ENCODE data around the gene INKA2.
"Not testable (repeated sequence)": the region's sequence is repeated elsewhere in the genome, so short reads cannot be mapped to it uniquely, and the experiment has no call there.

INKA2 gene

DNA sequence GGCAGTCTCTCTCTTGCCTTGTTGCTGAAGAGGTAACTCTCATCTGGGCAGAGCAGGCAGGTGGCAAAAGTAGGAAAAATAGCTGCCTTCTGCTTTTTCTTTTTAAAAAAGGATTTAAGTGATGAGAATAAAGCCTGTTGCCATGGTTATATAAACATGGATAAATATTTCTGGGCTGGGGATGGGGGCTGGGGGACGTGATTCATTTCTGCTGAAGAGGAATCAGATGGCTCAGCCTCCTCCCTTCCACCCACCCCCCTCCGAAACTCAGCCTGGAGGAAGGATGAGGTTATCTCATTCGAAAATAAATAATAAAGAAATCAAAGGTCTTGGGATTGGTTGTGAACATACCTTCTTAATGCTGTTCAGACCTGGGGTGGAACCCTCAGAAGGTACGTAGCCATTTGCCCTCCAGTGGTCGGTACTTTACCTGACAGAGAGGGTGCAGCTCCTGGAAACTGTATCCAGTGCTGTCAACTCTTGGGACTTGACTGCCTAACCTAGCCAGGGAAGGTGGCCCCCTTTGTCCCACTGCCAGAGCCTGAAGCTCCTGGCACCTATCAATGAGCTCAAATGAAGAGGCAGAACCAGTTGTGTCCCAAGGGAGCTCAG is 3.8 kb upstream of the INKA2 start:
- TF ChIP-seq POLR2A (IDR thresholded peaks at IDR 0.05; ENCODE audit: low read depth, low read length), result no peak
- FAIRE-seq (no peak), DNase-seq (ENCODE audit: insufficient read length, low spot score) (no peak)

DNA sequence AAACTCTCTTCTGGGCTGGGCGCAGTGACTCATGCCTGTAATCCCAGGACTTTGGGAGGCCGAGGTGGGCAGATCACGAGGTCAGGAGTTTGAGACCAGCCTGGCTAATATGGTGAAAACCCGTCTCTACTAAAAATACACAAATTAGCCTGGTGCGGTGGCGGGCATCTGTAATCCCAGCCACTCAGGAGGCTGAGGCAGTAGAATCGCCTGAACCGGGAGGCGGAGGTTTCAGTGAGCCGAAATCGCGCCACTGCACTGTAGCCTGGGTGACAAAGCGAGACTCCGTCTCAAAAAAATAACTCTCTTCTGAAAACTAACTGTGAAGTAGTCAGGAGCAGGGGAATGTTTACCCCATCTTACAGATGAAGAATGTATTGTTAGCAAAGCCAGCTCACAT is 3.1 kb upstream of the INKA2 start:
- not testable (repeated sequence) for FAIRE-seq; DNase-seq (ENCODE audit: insufficient read length, low spot score)

DNA sequence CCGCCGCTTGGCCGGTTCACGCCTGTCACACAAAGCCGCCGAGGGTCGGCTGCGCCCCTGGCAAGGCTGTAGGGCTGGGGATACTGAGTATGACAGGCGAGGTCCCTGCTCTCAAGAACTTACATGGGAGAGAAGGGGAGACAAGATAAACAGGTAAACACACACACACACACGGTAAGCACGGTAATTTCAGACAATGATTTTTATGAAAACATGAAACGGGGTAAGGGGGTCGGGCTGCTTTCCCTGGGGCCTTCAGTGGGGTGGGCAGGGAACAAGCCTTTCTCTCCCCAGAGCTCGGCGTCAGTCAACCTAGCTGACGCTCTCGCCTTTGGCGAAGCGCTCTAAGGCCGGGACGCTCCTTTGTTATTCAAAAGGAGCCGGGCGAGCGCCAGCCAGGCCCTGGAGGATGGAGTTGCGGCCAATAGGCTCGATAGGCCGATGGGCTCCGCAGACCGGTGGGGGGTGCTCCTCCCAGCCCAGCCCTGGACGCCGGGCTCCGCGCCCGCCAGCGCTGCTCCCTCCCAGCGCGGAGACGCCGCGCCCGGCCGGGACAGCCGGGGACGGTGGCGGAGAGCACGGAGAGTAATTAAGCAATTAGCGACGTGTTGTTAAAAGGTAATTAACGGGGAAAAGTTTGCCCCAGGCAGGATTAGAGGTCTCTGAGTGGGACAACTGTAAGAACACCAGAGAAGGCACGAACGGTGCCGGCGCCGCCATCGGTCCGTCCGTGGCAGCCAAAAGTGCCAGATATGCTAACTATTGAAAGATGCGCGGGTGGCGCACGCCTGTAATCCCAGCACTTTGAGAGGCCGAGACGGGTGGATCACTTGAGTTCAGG is 950 bp upstream of the INKA2 start:
- TF ChIP-seq POLR2A (IDR thresholded peaks at IDR 0.05; ENCODE audit: low read depth, low read length), result no peak
- DNase-seq (ENCODE audit: insufficient read length, low spot score) (no peak), FAIRE-seq (no peak)

DNA sequence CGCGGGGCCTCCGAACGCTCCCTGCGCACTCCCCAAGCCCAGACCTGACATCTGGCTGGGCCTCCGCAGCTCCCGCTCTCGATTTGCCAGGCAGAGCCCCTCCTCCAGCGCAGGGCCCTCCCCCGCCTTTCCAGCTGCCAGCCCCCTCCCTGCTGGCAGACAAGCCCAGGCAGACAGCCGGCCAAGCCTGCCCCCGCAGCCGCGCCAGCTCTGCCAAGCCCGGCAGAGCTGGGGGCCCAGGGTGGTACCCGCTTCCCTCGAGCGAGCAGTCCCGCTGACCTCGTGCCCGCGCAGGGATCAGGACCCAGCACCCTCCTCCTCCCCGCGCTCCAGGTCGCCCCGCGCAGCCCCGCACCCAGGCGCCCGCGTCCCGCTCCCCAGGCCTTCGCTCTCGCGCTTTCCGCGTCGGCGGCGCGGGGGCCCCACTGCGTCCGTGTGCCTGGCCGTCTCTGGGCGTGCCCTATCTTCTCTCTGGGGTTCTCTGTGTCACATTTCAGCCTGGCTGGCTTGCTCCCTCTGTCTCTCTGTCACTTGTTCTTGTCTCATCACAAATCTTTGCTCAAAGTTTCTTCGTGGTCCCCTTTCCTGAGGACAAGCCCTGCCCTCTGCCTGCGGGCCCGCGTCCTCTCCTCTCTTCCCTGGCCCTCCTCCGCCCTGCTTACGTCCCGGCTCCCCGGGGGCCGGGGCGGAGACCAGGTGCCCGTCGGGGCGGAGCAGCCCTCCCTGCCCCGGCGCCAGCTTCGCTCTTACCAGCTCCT is 580 bp downstream of the INKA2 start:
- peak; percentile 71 for DNase-seq (ENCODE audit: insufficient read length, low spot score)
- TF ChIP-seq POLR2A (IDR thresholded peaks at IDR 0.05; ENCODE audit: low read depth, low read length), result no peak
- no peak for FAIRE-seq

DNA sequence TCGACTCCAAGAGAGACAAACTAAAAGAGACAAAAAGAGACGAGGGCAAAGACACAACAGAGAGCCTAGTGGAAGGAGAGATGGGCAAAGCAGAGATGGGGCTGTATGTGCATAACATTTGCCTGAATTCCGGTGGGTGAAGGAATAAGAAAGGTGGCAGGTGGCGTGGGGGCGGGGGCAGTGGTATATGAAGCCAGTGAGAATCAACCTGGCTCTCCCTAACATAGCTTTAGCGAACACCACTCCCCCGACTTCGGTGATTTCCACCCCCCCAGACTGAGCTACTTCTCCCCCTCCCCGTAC is 1.1 kb downstream of the INKA2 start:
- DNase-seq (ENCODE audit: insufficient read length, low spot score), result no peak
- FAIRE-seq, result no peak
- no peak for TF ChIP-seq POLR2A (IDR thresholded peaks at IDR 0.05; ENCODE audit: low read depth, low read length)

DNA sequence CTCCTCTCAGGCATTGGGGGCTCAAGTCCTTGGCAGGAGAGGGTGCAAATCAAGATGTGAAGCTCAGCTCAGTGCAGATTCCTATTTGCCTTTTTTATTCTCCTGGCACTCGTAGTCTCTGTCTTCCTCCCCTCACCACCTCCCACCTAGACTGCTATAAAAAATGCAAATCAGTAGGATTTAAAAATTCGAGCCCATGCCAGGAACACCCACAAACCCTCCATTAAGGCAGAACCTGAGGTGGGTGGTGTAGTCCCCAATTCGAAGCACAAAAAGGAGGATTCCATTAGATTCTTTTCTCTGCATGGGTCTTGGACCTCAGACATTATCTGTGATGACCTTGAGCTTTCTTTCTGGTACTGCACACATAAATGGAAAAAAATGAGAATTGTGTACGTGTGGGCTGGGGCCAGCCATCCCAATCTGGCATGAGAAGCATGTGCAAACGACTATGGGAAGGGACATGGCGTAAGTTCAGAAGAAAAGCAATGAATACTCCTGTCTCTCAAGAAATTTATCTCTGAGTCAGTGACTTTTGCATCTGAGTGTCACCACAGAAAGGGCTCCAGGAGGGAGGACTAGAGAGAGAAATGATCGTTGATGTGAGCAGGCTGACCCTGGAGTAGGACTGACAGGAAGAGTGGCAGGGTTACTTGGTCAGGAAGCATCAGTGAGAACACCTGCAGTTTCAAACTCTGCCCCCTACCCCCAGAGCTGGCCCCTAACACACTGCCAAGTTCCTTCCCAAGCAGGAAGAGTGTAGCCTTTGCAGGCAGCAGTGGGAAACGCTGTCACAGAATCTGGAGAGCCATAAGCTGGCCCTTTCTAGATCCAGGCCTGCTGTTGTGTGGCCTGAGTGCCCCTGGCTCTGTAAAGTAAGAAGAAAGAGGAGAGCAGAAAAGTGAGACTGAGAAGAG is 1.7 kb downstream of the INKA2 start:
- DNase-seq (ENCODE audit: insufficient read length, low spot score) (no peak), FAIRE-seq (no peak)
- TF ChIP-seq POLR2A (IDR thresholded peaks at IDR 0.05; ENCODE audit: low read depth, low read length), result no peak

DNA sequence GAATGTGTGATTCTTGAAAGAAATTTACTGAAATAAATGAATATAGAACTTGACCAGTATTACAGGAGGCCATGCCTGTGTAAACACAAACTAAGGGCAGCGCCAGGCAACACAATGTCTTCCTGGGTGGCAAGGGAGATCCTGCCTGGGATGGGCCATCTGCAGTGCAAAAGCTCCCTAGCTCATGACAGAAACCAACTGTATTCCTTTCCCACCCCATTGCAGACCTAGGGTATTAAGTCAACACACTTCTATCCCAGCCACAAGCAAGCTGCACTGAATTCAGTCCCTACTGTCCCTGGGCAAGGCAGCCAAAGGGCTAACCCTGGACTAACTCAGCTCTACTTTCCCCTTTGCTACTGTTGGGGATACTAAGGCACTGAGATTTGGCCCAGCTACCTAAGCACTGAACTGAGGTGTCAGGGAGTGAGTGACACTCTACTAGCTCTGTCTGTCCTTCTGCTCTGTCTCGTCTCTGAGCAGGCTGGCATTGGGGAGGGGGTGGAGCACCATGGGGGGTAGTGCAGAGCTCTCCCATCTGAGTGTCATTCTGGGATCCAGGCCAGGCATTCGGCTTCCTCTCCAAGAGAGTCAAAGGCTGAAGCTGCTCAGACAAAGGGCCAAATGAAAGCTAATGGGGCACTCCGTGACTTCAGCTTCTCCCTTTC is 2.5 kb downstream of the INKA2 start:
- no peak for DNase-seq (ENCODE audit: insufficient read length, low spot score)
- TF ChIP-seq POLR2A (IDR thresholded peaks at IDR 0.05; ENCODE audit: low read depth, low read length), result no peak
- no peak for FAIRE-seq

DNA sequence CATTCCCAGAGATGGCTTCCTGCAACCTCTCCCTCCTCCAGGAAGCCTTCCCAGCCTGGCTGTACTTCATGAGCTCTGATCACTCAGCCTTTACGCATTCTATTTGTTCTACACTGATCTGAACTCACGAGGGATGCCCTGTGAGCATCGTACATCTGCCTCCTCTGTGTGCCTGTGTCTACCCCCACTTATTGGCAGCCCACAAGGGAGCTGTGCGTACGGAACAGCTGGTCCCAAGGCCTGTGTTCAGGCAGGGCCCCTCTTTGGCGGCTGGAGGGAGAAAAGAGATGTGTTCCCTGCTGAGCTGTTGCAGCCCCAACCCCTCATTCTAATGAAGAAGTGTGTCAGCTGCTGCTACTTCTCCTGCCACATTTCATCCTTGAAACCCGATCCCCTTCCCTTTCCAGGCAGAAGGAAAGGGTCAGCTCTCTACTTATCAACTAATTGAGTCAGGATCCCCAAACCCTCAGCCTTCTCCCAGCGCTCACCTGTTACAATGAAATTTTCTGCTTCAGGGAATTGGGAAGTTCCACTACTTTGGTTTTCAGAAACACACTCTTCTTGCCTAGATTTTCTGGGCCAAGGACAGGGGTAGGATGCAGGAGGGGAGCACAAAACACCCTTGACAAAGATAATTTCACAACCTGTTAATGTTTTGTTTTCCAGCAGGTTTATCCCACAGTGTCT is 3.2 kb downstream of the INKA2 start:
- FAIRE-seq (no peak), DNase-seq (ENCODE audit: insufficient read length, low spot score) (no peak)
- TF ChIP-seq POLR2A (IDR thresholded peaks at IDR 0.05; ENCODE audit: low read depth, low read length), result no peak

DNA sequence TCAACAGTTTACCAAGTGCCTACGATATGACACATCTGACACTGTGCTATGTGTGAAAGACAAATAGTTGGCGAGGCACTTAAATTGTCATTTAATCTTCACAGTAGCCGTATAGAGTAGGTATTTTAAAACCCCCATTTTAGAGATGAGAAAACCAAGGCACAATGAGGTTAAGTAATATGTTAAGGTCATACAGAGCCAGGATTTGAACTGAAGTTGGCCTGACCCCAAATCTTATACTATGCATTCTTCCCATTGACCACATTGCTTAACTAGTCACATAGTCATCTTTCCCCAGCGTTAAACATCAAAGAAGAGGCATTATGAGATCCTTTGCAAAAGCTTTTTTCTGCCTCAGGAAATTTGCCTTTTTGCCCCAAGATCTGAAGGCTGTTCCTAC is 3.9 kb downstream of the INKA2 start:
- DNase-seq (ENCODE audit: insufficient read length, low spot score) (no peak), FAIRE-seq (no peak)
- no peak for TF ChIP-seq POLR2A (IDR thresholded peaks at IDR 0.05; ENCODE audit: low read depth, low read length)

DNA sequence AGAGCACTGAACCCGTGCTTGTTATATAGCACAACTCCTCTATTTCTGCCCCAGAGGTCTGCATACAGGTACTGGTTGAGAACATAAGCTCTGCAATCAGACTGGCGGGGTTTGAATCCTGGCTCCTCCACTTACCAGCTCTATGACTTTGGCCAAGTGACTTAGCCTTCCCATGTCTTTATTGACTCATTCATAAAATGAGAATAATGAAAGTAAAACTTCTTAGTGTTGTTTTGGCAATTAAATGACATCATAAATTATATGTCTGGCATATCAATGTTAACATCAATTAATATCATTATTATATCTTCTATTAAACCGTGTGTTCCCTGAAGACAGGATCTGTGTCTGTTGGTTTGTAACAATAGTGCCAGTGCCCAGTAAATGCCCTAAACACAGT is 4.3 kb downstream of the INKA2 start:
- no peak for TF ChIP-seq POLR2A (IDR thresholded peaks at IDR 0.05; ENCODE audit: low read depth, low read length)
- FAIRE-seq (no peak), DNase-seq (ENCODE audit: insufficient read length, low spot score) (no peak)

DNA sequence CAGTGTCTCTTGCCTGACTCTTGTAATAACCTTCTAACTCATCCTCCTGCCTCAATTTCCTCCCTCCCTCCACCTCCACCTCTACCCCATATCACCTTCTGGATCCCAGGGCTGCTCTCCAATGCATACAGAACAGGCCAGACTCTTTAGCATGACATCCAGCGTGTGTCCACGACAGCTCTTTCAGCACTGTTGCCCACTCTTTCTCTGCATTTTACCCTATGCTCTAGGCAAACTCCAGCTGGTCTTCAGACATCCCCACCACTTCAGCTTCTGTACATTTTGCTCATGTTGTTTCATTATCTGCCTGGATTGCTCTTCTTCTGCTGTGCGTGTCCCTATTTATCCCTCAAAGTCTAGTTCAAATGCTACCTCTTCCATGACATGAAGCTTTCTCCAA is 4.8 kb downstream of the INKA2 start:
- DNase-seq (ENCODE audit: insufficient read length, low spot score), result no peak
- no peak for TF ChIP-seq POLR2A (IDR thresholded peaks at IDR 0.05; ENCODE audit: low read depth, low read length)
- no peak for FAIRE-seq

DNA sequence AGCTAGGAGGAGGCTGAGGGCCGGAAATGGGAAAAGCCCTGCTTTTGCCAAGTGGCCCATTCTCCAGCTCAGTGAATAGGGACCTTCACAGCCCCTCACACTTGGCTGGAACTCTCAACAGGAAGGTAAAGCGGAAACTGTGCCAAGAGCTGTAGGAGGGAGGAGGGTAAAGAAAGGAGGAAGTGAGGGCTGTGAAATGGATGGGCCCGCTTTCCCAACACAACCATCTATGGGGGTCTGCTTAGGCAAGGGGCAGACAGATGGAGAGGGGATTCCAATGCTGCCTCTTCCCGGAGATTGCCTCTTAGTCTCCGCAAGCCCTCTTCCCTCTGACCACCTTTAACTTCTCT is 5.2 kb downstream of the INKA2 start:
- FAIRE-seq (no peak), DNase-seq (ENCODE audit: insufficient read length, low spot score) (no peak)
- no peak for TF ChIP-seq POLR2A (IDR thresholded peaks at IDR 0.05; ENCODE audit: low read depth, low read length)

All from H54 (cell line).